Osteocyte (in vitro differentiated cells): ENCODE data around the gene LECT2. TPM values are rescaled to one million over a fixed set of nuclear protein-coding genes. Genes with fewer than 3 reads are reported as not detected.

Source experiments
- DNase-seq: peaks from one replicate; pipeline ENCODE4 v3.0.0; 2021; ENCODE audit warnings: mixed read lengths; ENCODE audit not compliant: unreplicated experiment; ENCODE audit errors: extremely low spot score
- H3K27ac Mint-ChIP-seq: one replicate; pipeline ENCODE4 v1.8.0; 2021; ENCODE audit warnings: mild to moderate bottlenecking, mixed read lengths; ENCODE audit not compliant: unreplicated experiment
- H3K27me3 Mint-ChIP-seq: one replicate; pipeline ENCODE4 v1.8.0; 2021; ENCODE audit warnings: mixed read lengths; ENCODE audit not compliant: unreplicated experiment
- H3K36me3 Mint-ChIP-seq: one replicate; pipeline ENCODE4 v1.8.0; 2021; ENCODE audit warnings: mixed read lengths; ENCODE audit not compliant: unreplicated experiment
- H3K4me1 Mint-ChIP-seq: one replicate; pipeline ENCODE4 v1.8.0; 2021; ENCODE audit warnings: mixed read lengths; ENCODE audit not compliant: unreplicated experiment
- H3K4me3 Mint-ChIP-seq: one replicate; pipeline ENCODE4 v1.8.0; 2021; ENCODE audit warnings: mild to moderate bottlenecking, moderate library complexity, mixed read lengths; ENCODE audit not compliant: unreplicated experiment
- H3K9me3 Mint-ChIP-seq: one replicate; pipeline ENCODE4 v1.8.0; 2021; ENCODE audit warnings: mixed read lengths; ENCODE audit not compliant: unreplicated experiment
- total RNA-seq: library from RNA; stranded (reverse); gene quantifications from 2 replicates; pipeline ENCODE4 v1.2.1, GENCODE V29; 2021
- TF ChIP-seq, protein P1 (sequence below): fragments of 200-600 bp; sonication (generic); IDR thresholded peaks from 2 replicates; pipeline ENCODE4 v1.5.0; 2021; ENCODE audit warnings: antibody characterized with exemption, mild to moderate bottlenecking, moderate library complexity

Gene LECT2
- total RNA-seq, 1 donor from 2014 or later = not detected

- Mint-ChIP-seq H3K36me3 (no peaks in the 10 kb centered on the region), H3K27ac (peak overlapping the region; percentile 84), H3K27me3 (no peaks in the 10 kb centered on the region), H3K4me3 (no peak overlapping the region), H3K9me3 (no peaks in the 10 kb centered on the region), H3K4me1 (peaks cover 69% of the 10 kb centered on the region)
- DNase-seq = no peak
- TF ChIP-seq, protein P1, sequence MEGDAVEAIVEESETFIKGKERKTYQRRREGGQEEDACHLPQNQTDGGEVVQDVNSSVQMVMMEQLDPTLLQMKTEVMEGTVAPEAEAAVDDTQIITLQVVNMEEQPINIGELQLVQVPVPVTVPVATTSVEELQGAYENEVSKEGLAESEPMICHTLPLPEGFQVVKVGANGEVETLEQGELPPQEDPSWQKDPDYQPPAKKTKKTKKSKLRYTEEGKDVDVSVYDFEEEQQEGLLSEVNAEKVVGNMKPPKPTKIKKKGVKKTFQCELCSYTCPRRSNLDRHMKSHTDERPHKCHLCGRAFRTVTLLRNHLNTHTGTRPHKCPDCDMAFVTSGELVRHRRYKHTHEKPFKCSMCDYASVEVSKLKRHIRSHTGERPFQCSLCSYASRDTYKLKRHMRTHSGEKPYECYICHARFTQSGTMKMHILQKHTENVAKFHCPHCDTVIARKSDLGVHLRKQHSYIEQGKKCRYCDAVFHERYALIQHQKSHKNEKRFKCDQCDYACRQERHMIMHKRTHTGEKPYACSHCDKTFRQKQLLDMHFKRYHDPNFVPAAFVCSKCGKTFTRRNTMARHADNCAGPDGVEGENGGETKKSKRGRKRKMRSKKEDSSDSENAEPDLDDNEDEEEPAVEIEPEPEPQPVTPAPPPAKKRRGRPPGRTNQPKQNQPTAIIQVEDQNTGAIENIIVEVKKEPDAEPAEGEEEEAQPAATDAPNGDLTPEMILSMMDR = no peak
These were observed 44.8 kb upstream of the LECT2 start for GRCh38 chr5:135999406-136000139.

- H3K27ac Mint-ChIP-seq = peak overlapping the region; percentile 84
- H3K27me3 Mint-ChIP-seq = no peaks in the 10 kb centered on the region
- TF ChIP-seq, protein P1 = no peak
- peaks cover 75% of the 10 kb centered on the region for H3K4me1 Mint-ChIP-seq
- H3K36me3 Mint-ChIP-seq = no peaks in the 10 kb centered on the region
- no peak overlapping the region for H3K4me3 Mint-ChIP-seq
- H3K9me3 Mint-ChIP-seq = no peaks in the 10 kb centered on the region
- DNase-seq = no peak
These were observed 44.1 kb upstream of the LECT2 start for GRCh38 chr5:135998889-135999288.

GRCh38 chr5:135997673-135998335 lies 43.0 kb upstream of the LECT2 start:
- DNase-seq = no peak

DNA sequence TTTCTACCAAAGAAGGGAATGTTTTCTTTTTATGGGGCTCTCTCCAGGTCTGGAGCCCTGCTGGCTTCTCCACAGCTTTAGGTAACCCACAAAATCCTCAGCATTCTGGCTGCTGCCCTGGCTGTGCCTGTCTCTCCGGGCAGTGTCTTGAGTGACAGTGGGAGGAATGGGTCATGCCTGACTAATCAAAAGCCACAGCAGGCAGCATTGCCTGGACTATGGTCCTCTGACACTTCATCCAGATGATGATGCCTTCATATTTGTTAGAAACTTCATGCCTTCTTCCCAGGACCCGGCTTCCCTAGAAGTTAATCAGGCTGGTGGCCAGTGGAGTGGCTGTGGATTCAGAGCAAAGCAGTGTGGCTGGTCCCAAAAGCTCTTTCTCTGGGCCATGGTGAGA lies 41.8 kb upstream of the LECT2 start:
- TF ChIP-seq, protein P1 = no peak
- no peak for DNase-seq
- Mint-ChIP-seq H3K36me3 (no peaks in the 10 kb centered on the region), H3K27me3 (no peaks in the 10 kb centered on the region), H3K4me1 (peaks cover 75% of the 10 kb centered on the region), H3K9me3 (no peaks in the 10 kb centered on the region), H3K4me3 (peak overlapping the region; percentile 34), H3K27ac (peak overlapping the region; percentile 94)

More at GRCh38 chr5:135997673-135998335, 43.0 kb upstream of the LECT2 start:
- Mint-ChIP-seq H3K36me3 (no peaks in the 10 kb centered on the region), H3K4me1 (peaks cover 83% of the 10 kb centered on the region), H3K9me3 (no peaks in the 10 kb centered on the region), H3K27ac (peak overlapping the region; percentile 23), H3K27me3 (no peaks in the 10 kb centered on the region), H3K4me3 (no peak overlapping the region)
- TF ChIP-seq, protein P1 = no peak

- Mint-ChIP-seq H3K27ac (peak overlapping the region; percentile 94), H3K4me1 (peaks cover 68% of the 10 kb centered on the region), H3K36me3 (no peaks in the 10 kb centered on the region), H3K27me3 (no peaks in the 10 kb centered on the region), H3K9me3 (no peaks in the 10 kb centered on the region), H3K4me3 (peak overlapping the region; percentile 34)
- no peak for DNase-seq
- TF ChIP-seq, protein P1 = no peak
These were observed 41.2 kb upstream of the LECT2 start for GRCh38 chr5:135995976-135996375.
